ENCODE measurements around the gene BMPER.

BMPER gene

GRCh38 chr7:33905389-33906032, at the start of gene BMPER:
Gene BMPER (plus strand): TSS chr7:33905539. CDS start chr7:33905614, 75 bp downstream.
- DNase-seq, result peak in 1 of 2 donors; percentile 18
- ATAC-seq, result peak; percentile 56
- H3K4me1 Mint-ChIP-seq, result peaks cover 10% of the 10 kb centered on the region
- H3K27me3 Mint-ChIP-seq, result peaks cover 84% of the 10 kb centered on the region
- no peaks in the 10 kb centered on the region for H3K9me3 Mint-ChIP-seq
- H3K27ac Mint-ChIP-seq, result no peak within 1 kb of the TSS
- H3K4me3 Mint-ChIP-seq, result peak within 1 kb of the TSS; percentile 84 to 87

DNA sequence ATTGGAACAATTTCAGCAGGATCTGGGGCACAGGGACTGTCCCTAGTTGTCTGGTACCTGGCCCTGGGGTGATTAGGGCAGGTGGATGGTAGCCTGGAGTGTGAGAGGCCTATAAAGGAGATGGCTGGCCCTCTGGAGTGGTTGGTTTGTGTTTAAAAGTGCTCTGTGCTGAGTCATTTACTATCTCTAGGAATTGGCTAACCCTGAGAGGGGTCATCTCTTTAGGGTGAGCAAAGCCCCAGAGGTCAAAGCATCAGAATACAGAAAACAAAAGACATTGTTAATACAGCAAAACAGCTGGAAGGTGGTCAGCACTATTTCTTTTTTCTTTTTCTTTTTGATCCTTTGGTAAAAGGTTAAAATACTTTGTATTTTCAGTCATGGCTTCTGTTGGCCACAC, 43.4 kb upstream of the BMPER start:
- H3K4me3 Mint-ChIP-seq, result no peak overlapping the region
- no peaks in the 10 kb centered on the region for H3K4me1 Mint-ChIP-seq
- no peak overlapping the region for H3K27ac Mint-ChIP-seq

DNA sequence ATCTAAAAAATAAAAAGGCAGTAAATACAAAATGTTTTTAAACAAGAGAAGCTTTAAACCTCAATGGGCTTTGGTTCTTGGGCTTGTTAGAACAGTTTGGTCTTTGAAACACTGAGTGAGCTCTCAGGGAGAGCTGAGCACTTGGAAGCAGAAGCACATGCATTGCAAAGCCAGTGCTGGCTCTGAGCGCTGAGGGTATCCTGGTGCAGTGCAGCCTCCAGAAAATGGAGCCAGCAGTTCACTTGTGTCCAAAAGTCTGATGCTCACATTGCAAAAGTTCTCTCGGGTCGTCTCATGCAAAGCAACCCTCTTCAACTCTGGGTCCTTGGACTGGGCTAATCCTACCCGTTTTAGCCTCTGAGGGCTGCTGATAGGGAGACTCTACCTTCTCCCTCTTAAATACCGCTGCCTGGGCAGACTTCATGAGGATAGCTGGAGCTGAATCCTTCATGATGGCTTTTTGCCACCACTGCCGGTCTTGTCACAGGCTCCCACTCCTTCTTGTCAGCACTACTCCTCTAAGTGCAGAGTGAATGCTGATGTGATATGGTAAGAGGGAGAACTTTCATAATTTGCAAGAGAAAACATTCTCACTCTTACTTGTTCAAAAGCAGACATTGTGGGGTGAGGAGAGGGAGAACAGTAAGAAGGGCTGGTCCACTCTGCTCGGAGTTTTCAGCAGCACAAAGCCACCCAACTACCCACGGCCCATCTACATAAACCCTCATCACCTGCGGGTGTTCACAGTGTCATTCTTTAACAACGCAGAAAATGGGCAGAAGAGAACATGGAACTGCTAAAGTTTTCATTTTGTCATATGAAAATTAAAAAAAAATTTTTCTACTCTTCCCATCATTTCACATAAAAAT, 42.2 kb upstream of the BMPER start:
- no peaks in the 10 kb centered on the region for H3K4me1 Mint-ChIP-seq
- H3K27me3 Mint-ChIP-seq, result peaks cover 7% of the 10 kb centered on the region

More for the DNA sequence above, 43.4 kb upstream of the BMPER start:
- H3K27me3 Mint-ChIP-seq, result peaks cover 7% of the 10 kb centered on the region
- peaks cover 0 to 7% of the 10 kb centered on the region in 2 donors for H3K9me3 Mint-ChIP-seq
- ATAC-seq (no peak), DNase-seq (no peak)

GRCh38 chr7:33868166-33868565, 37.2 kb upstream of the BMPER start:
- no peak for DNase-seq
- Mint-ChIP-seq H3K27me3 (no peaks in the 10 kb centered on the region), H3K9me3 (no peaks in the 10 kb centered on the region)

More for the DNA sequence above, 42.2 kb upstream of the BMPER start:
- DNase-seq (no peak), ATAC-seq (no peak)
- Mint-ChIP-seq H3K4me3 (no peak overlapping the region), H3K27ac (no peak overlapping the region), H3K9me3 (peaks cover 0 to 7% of the 10 kb centered on the region in 2 donors)

DNA sequence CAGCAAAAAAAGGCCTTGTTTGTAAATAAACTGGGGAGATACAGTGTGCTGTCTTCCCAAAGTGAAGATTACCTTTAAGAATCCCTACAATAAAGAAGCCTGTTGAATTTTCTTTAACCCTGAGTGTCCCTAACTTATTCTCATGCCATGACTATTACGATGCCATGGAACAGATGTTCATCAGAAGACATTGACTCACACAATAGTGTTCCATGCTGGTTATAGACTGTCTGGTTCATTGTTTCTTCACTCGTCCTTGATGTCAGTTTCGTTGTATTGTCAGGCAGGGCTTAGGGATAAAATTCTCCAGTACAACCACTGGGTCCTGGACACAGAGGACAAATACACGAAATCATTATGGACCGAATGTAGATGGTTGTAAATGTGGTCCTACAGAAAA, 36.2 kb upstream of the BMPER start:
- Mint-ChIP-seq H3K4me3 (no peak overlapping the region), H3K27ac (peak overlapping the region in 1 of 2 donors; percentile 12), H3K27me3 (no peaks in the 10 kb centered on the region), H3K9me3 (no peaks in the 10 kb centered on the region), H3K4me1 (no peaks in the 10 kb centered on the region)
- DNase-seq (no peak), ATAC-seq (no peak)

More at GRCh38 chr7:33868166-33868565, 37.2 kb upstream of the BMPER start:
- Mint-ChIP-seq H3K27ac (peak overlapping the region in 1 of 2 donors; percentile 16), H3K4me3 (no peak overlapping the region), H3K4me1 (no peaks in the 10 kb centered on the region)
- ATAC-seq, result no peak

- ATAC-seq (no peak), DNase-seq (no peak)
- Mint-ChIP-seq H3K27ac (no peak overlapping the region), H3K27me3 (no peaks in the 10 kb centered on the region), H3K4me1 (no peaks in the 10 kb centered on the region), H3K9me3 (no peaks in the 10 kb centered on the region), H3K4me3 (no peak overlapping the region)
Observed at GRCh38 chr7:33870120-33870519, 35.2 kb upstream of the BMPER start.

DNA sequence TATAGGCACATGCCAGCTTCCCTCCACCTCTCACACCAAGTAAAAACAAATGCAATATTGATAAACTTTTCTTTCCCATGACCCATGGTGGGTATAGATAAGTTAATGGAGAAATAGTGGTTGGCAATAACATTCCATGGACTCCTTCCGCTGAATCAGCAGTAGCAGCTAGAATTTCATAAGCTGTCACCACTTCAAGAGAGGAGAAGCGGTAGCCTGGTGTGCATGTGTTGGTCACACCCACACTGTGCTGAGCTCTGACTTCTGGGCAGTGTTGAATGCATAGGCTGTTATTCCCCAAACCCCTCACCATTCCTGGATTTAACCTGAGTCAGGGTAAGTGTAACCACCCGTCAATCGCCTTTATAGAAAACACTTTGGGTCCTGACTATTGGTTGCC, 32.5 kb upstream of the BMPER start:
- no peak overlapping the region for H3K4me3 Mint-ChIP-seq
- no peak overlapping the region for H3K27ac Mint-ChIP-seq
- no peaks in the 10 kb centered on the region for H3K27me3 Mint-ChIP-seq
- no peaks in the 10 kb centered on the region for H3K4me1 Mint-ChIP-seq
- no peak for ATAC-seq
- no peak for DNase-seq
- no peaks in the 10 kb centered on the region for H3K9me3 Mint-ChIP-seq

DNA sequence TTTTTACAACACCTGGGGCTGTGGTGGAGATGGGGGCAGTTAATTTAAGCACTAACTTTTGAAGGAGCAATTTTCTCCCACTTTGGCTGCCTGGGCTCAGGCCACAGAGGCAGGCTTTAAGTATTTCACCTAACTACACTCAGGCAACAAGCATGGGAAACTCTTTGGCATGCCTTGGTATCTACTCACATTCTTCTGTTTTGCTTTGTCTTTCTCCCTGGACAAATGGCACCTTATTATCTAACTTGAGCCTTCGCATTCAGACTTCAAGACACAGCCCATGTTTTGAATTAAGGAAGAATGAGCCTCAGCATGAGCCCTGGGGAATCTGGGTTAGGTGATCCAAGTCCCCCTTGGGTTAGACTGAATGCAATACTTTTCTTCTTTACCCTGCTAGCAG, 31.8 kb upstream of the BMPER start:
- H3K27me3 Mint-ChIP-seq, result no peaks in the 10 kb centered on the region
- no peaks in the 10 kb centered on the region for H3K9me3 Mint-ChIP-seq
- ATAC-seq (no peak), DNase-seq (no peak)
- H3K4me1 Mint-ChIP-seq, result no peaks in the 10 kb centered on the region
- no peak overlapping the region for H3K4me3 Mint-ChIP-seq
- no peak overlapping the region for H3K27ac Mint-ChIP-seq

DNA sequence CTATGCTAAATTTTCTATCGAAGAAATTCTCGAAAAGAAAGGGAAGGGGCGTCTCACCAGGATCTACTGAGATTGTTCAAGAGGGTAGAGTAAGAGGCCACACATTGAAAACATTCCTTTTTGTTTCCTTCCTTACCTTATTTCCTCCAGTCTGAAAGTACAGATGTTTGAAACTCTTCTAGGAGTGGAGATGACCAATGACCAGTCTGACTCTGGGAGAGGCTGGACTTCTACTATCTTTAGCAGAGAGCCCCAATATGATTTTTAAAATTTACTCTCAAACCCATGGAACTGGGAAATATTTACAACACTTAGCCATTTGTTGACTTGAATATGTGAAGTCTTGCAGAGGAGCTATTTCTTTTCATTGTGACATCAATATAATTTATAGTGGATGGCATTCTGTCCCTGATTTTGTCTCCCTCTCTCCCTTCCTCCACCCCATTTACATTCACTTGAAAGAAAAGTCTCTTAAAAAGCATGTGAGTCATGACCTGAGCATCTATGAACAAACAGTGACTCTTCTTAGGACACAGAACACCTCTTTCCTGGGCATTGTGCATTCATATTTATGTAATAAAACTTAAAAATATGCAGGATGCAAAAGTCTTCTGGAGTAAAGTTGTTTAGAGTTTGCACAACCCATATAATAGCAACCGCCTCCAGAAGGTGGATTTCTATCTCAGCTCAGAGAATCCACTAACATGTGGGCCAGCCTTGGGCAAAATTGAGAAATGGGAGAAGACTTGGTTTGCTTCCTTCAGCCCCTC, 31.2 kb upstream of the BMPER start:
- H3K4me1 Mint-ChIP-seq, result no peaks in the 10 kb centered on the region
- no peak overlapping the region for H3K4me3 Mint-ChIP-seq
- no peak for ATAC-seq
- H3K9me3 Mint-ChIP-seq, result no peaks in the 10 kb centered on the region
- H3K27me3 Mint-ChIP-seq, result peaks cover under 1% of the 10 kb centered on the region
- DNase-seq, result no peak
- H3K27ac Mint-ChIP-seq, result no peak overlapping the region

DNA sequence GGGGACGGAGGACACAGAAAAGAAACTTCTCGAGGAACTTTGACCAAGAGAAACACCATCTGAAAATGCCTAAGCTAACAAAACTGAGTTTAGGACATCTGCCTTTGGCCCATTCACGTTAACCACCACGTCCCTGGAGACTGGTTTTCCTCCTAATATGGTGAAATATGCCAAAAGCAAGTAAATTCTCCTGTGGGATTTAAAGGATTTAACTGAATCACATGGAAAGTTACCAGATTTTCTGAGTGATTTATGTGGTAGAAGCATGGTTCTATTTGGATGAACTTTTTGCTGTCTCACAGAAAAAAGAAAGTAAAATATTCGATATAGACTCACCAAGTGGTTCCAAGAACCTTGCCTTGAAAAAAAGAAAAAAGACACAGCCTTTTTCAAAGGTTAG, 30.4 kb upstream of the BMPER start:
- H3K4me3 Mint-ChIP-seq, result no peak overlapping the region
- no peaks in the 10 kb centered on the region for H3K9me3 Mint-ChIP-seq
- ATAC-seq, result no peak
- no peak overlapping the region for H3K27ac Mint-ChIP-seq
- H3K4me1 Mint-ChIP-seq, result no peaks in the 10 kb centered on the region
- H3K27me3 Mint-ChIP-seq, result peaks cover 9% of the 10 kb centered on the region
- DNase-seq, result no peak

DNA sequence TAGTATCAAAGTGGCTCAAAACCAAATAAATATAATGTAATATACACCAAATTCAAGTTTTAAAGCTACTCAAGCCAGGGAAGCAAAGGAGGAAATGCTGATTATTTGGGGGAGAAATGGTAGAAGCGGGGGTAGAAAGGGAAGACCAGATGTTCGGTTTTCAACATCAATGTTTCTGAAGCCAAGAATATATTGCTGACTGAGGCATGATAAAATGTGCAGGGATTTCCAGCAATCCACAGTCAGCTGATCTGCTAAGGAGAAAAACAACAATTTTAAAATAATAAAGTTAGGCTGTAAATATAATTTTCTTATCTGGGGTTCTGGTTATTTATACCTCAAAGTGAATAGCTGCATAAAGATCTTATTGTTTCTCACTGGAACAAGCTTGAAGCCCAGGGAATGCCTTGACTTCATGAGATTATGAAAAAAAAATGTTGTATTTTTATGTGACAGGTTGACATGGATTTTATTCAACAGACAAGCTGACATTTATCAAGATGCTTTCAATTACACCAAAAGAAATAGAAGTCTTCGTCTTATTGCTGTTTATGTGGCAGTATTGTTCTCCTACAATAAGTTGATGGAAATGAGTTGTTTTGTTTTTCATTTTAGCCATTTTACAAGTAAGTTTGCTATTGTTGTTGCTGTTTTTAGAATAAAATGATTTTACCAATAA, 28.6 kb upstream of the BMPER start:
- Mint-ChIP-seq H3K27ac (no peak overlapping the region), H3K27me3 (peaks cover 13% of the 10 kb centered on the region), H3K9me3 (no peaks in the 10 kb centered on the region), H3K4me1 (no peaks in the 10 kb centered on the region), H3K4me3 (no peak overlapping the region)
- DNase-seq, result no peak
- no peak for ATAC-seq

GRCh38 chr7:33880787-33881186, 24.6 kb upstream of the BMPER start:
- DNase-seq (no peak), ATAC-seq (no peak)
- no peak overlapping the region for H3K27ac Mint-ChIP-seq
- H3K9me3 Mint-ChIP-seq, result no peaks in the 10 kb centered on the region
- H3K4me1 Mint-ChIP-seq, result no peaks in the 10 kb centered on the region
- peaks cover 20% of the 10 kb centered on the region for H3K27me3 Mint-ChIP-seq
- no peak overlapping the region for H3K4me3 Mint-ChIP-seq

GRCh38 chr7:33881316-33881715, 24.0 kb upstream of the BMPER start:
- Mint-ChIP-seq H3K4me1 (no peaks in the 10 kb centered on the region), H3K4me3 (no peak overlapping the region), H3K27ac (no peak overlapping the region), H3K9me3 (no peaks in the 10 kb centered on the region), H3K27me3 (peaks cover 24% of the 10 kb centered on the region)
- ATAC-seq, result no peak
- DNase-seq, result no peak

GRCh38 chr7:33882040-33882837, 23.1 kb upstream of the BMPER start:
- Mint-ChIP-seq H3K27me3 (peaks cover 29% of the 10 kb centered on the region), H3K4me1 (no peaks in the 10 kb centered on the region), H3K4me3 (no peak overlapping the region), H3K9me3 (no peaks in the 10 kb centered on the region), H3K27ac (no peak overlapping the region)
- no peak for DNase-seq
- no peak for ATAC-seq

Data from stimulated activated naive CD8-positive, alpha-beta T cell treated with anti-CD3 and anti-CD28 coated beads, Interleukin-15, amount 100 ng/mL, for 72 hours (primary cell).